Dermis lymphatic vessel endothelial cell (primary cell): ENCODE results near the gene PIP4K2C. TPM values are rescaled to one million over a fixed set of nuclear protein-coding genes. Genes with fewer than 3 reads are reported as not detected.

ENCODE experiments used
- total RNA-seq: library from RNA; depleted of rRNA; stranded (reverse); fragments of >200 nt; gene quantifications from 2 replicates; pipeline ENCODE4 v1.2.1, GENCODE V29; 2014

The PIP4K2C gene
- total RNA-seq, result 12.0 and 15.1 TPM in 2 replicates

GRCh38 chr12:57590864-57591781 lies at the start of gene PIP4K2C:
TSS of gene PIP4K2C (plus strand) at chr12:57591192. CDS start at chr12:57591290, 98 bp downstream.

GRCh38 chr12:57546438-57547287 lies 44.3 kb upstream of the PIP4K2C start, which contains the start of gene DCTN2:
TSS of gene DCTN2 (minus strand) at chr12:57547192. CDS start at chr12:57547063, 129 bp downstream.

DNA sequence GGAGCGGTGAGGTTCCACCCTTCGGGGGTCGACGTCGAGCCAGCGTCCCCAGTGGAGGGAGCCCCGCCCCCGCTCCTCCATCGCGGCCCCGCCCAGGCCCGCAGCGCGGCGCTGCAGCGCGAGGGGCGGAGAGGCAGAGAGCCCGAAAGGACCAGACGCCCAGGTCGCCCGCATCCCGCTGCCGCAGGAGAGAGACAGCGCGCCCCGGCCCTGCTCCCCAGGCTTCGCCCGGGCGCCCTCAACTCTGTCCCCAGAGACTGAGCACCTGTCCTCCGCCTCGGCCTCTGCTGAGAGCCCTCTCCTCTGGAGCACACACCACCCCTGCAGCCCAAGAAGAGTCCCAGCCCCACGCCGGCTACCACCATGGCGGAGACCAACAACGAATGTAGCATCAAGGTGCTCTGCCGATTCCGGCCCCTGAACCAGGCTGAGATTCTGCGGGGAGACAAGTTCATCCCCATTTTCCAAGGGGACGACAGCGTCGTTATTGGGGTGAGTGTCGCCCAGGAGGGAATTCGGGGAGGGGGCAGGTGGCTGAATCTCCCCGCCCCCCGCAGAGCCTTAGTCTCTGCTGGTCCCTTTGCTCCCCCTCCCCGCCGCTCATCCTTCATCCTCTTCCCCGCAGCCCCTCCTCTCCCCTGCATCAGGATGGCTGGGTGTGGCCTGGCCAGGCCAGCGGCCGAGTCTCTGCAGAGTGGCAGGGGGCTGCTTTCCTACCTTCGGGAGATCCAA lies 40.9 kb upstream of the PIP4K2C start, which contains the start of gene KIF5A:
Gene KIF5A, plus strand, starts transcription at position 136 of the 732 bp plus-strand sequence. Its CDS starts 228 bp downstream, at position 364.

GRCh38 chr12:57604454-57604991 lies 13.5 kb downstream of the PIP4K2C start, which contains the start of gene DTX3:
TSS of gene DTX3 (plus strand) at chr12:57604824. CDS start at chr12:57606518, 1,694 bp downstream.

GRCh38 chr12:57611108-57611826 lies 20.3 kb downstream of the PIP4K2C start, which contains the start of gene ARHGEF25:
TSS of gene ARHGEF25 (plus strand) at chr12:57611435. CDS start at chr12:57611895, 460 bp downstream.

DNA sequence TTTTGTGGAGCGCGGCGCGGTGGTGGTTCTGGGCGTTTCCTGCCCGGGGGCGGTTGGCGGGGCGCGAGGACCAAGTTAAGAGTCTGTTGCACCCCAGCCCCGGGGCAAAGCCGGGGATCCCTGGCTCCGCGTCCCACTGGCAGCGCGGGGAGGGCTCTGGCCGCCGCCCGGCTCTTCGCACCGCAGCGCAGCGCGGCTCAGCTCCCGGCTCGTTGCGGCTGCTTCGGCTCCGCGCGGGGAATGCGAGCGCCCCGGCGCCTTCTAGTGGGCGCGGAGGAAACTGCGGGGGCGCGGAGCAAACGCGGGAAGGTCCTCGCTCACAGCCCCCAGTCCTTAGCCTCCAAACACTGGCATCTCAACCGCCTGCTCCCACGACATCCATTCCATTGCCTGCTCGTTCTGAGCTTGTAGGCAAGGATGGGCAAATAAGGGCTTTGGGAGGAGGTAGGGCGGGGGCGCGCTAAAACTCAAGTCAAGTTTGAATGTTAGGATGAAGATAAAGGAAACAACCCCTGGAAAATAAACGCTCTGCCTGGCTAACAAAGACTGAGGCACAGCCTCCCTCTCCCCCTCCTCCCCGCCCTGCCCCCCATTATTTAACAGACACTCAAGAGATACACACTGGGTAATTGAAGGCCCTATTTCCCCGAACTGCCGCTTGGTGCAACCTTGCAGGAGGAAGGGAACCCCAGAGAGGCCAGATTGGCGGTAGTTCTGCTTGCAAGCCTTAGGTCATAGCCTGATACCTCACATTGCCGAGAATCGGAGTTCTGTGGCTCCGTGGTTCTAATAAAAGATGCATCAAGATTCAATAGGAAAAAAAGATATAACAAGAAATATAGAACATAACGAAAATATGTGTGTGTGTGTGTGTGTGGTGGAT lies 42.2 kb downstream of the PIP4K2C start, which contains the start of gene B4GALNT1:
Gene B4GALNT1, minus strand, starts transcription at position 244 of the 883 bp plus-strand sequence. CDS start 1,069 bp downstream, outside the sequence.

Other genes with a start within 250 kb of the PIP4K2C start
- gene R3HDM2, start 160.1 kb upstream of the PIP4K2C start, total RNA-seq, result 6.0 and 6.5 TPM in 2 replicates
- not detected in 2 replicates for gene INHBC, start 156.4 kb upstream of the PIP4K2C start, total RNA-seq
- not detected in 2 replicates for gene INHBE, start 135.9 kb upstream of the PIP4K2C start, total RNA-seq
- gene GLI1, start 131.4 kb upstream of the PIP4K2C start, total RNA-seq, result not detected in 2 replicates
- gene ARHGAP9, start 111.3 kb upstream of the PIP4K2C start, total RNA-seq, result not detected in 2 replicates
- gene MARS1, start 103.1 kb upstream of the PIP4K2C start, total RNA-seq, result 61.4 and 70.7 TPM in 2 replicates
- 9.4 and 12.4 TPM in 2 replicates for gene DDIT3, start 70.7 kb upstream of the PIP4K2C start, total RNA-seq
- 4.9 and 7.3 TPM in 2 replicates for gene MBD6, start 68.4 kb upstream of the PIP4K2C start, total RNA-seq
- 82.6 and 85.5 TPM in 2 replicates for gene DCTN2, start 44.0 kb upstream of the PIP4K2C start, total RNA-seq
- under 0.01 TPM in 1 of 2 replicates, not detected in the other for gene KIF5A, start 41.1 kb upstream of the PIP4K2C start, total RNA-seq
- 1.5 and 2.5 TPM in 2 replicates for gene DTX3, start 13.6 kb downstream of the PIP4K2C start, total RNA-seq
- gene ARHGEF25, start 20.2 kb downstream of the PIP4K2C start, total RNA-seq, result 0.86 and 1.1 TPM in 2 replicates
- under 0.01 TPM in 1 of 2 replicates, not detected in the other for gene B4GALNT1, start 42.0 kb downstream of the PIP4K2C start, total RNA-seq
- 266 and 284 TPM in 2 replicates for gene OS9, start 102.9 kb downstream of the PIP4K2C start, total RNA-seq
- gene AGAP2, start 147.6 kb downstream of the PIP4K2C start, total RNA-seq, result 0.22 and 0.26 TPM in 2 replicates
- gene TSPAN31, start 153.8 kb downstream of the PIP4K2C start, total RNA-seq, result 62.3 and 67.3 TPM in 2 replicates
- 101 and 131 TPM in 2 replicates for gene CDK4, start 161.1 kb downstream of the PIP4K2C start, total RNA-seq
- 3.7 and 3.8 TPM in 2 replicates for gene MARCHF9, start 163.9 kb downstream of the PIP4K2C start, total RNA-seq
- gene CYP27B1, start 175.9 kb downstream of the PIP4K2C start, total RNA-seq, result 0.11 and 0.26 TPM in 2 replicates
- 2.0 and 3.2 TPM in 2 replicates for gene METTL1, start 180.9 kb downstream of the PIP4K2C start, total RNA-seq
- gene EEF1AKMT3, start 181.4 kb downstream of the PIP4K2C start, total RNA-seq, result 4.1 and 6.9 TPM in 2 replicates
- gene TSFM, start 191.6 kb downstream of the PIP4K2C start, total RNA-seq, result 16.4 and 21.3 TPM in 2 replicates
- gene AVIL, start 227.5 kb downstream of the PIP4K2C start, total RNA-seq, result 0.76 and 1.5 TPM in 2 replicates